HAP-1 (cell line): ENCODE data around the gene FAM177B.

Source experiments
- DNase-seq, 2 experiments: peaks; one replicate each; pipeline ENCODE4 v3.0.0-alpha.2; 2016 to 2020; ENCODE audit warnings: low spot score in 2 of 2
- H3K27me3 ChIP-seq: fragments of 250-450 bp; sonication (Bioruptor Pico); 2 replicates; pipeline ENCODE4 v1.5.1; 2020; ENCODE audit warnings: low read depth, mild to moderate bottlenecking, moderate library complexity
- H3K36me3 ChIP-seq: fragments of 250-450 bp; sonication (Bioruptor Pico); replicated peaks from 2 replicates; pipeline ENCODE4 v1.5.1; 2020; ENCODE audit warnings: mild to moderate bottlenecking
- H3K4me1 ChIP-seq: fragments of 250-450 bp; sonication (Bioruptor Pico); 2 replicates; pipeline ENCODE4 v1.5.1; 2020; ENCODE audit warnings: mild to moderate bottlenecking
- H3K4me3 ChIP-seq: fragments of 250-450 bp; sonication (Bioruptor Pico); 2 replicates; pipeline ENCODE4 v1.5.1; 2020; ENCODE audit warnings: mild to moderate bottlenecking, moderate library complexity
- H3K9me3 ChIP-seq: fragments of 250-450 bp; sonication (Bioruptor Pico); 2 replicates; pipeline ENCODE4 v1.5.1; 2020; ENCODE audit warnings: mild to moderate bottlenecking, moderate library complexity
- in situ Hi-C: fragments of 300-500 bp; cut with MboI; formaldehyde crosslinking; loops from 3 replicates; pipeline ENCODE4 v1.14.3; 2020; ENCODE audit warnings: low sequenced_read_pairs, inconsistent platforms, mixed read lengths

Gene FAM177B

DNA sequence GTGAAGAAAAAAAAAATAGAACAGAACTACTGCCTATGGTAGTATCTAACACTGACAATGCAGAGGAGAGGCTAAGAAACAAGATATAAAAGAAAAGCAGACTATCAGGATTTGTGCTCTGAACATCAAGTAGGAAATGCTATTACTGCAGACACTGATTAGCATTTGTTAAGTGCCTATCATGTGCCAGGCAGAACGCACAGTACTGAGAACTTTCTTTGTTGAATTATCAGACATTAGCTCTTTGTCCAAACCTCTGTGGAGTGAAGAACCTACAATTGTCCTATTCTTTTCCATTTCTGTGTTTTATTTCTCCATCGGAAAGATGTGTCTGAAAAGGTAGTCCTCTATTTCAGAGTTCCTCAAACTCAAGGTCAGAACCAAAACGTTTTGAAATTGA is 47.4 kb downstream of the FAM177B start:
- H3K36me3 ChIP-seq: no peaks in the 10 kb centered on the region
- no peak overlapping the region for H3K4me3 ChIP-seq
- no peaks in the 10 kb centered on the region for H3K4me1 ChIP-seq
- no peaks in the 10 kb centered on the region for H3K9me3 ChIP-seq
- DNase-seq: peak in 1 of 2 experiments; percentile 4
- in situ Hi-C loops: no loop called here
- no peaks in the 10 kb centered on the region for H3K27me3 ChIP-seq

DNA sequence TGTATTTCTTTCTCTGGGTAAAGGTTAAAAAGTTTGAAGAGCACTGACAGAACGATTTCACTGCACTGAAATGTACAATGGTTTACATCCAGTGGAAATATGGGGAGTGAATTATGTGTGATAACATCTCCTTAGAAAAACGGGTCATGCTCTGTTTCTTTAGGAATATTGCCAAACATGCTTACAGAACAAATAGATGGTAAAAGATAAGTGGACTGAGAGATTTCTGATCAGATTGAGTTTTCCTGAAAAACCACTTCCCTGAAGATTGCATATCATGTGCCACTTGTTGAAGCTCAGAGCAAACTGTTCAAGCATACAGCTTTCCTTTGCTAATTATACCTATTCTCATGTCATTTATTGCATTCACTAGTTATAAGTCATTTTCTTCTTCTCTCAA is 47.9 kb downstream of the FAM177B start:
- in situ Hi-C loops: no loop called here

DNA sequence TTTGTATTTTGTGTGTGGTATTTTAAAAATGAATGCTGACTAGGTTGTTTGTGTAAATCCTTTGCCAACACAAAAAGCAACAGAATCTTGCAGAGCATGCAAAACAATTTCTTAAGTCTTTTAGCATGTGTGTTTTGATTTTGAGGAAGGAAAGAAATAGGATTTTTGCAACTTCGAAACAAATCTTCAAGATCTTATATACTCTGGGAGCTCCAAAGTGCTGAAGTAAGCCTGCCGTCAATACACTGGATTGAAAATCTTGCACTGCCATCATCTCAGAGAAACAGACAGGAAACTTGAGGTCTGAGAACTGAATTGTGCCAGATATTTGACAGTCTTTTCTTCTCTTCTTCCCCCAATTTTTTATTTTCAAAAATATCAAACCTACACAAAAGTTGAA is 48.5 kb downstream of the FAM177B start:
- no peaks in the 10 kb centered on the region for H3K27me3 ChIP-seq
- H3K36me3 ChIP-seq: no peaks in the 10 kb centered on the region
- H3K9me3 ChIP-seq: no peaks in the 10 kb centered on the region
- H3K4me3 ChIP-seq: no peak overlapping the region
- in situ Hi-C loops: no loop called here
- H3K4me1 ChIP-seq: no peaks in the 10 kb centered on the region
- DNase-seq: no peak

More for the DNA sequence above, 47.9 kb downstream of the FAM177B start:
- no peak for DNase-seq
- H3K36me3 ChIP-seq: no peaks in the 10 kb centered on the region
- no peaks in the 10 kb centered on the region for H3K4me1 ChIP-seq
- no peaks in the 10 kb centered on the region for H3K27me3 ChIP-seq
- H3K4me3 ChIP-seq: no peak overlapping the region
- no peaks in the 10 kb centered on the region for H3K9me3 ChIP-seq

DNA sequence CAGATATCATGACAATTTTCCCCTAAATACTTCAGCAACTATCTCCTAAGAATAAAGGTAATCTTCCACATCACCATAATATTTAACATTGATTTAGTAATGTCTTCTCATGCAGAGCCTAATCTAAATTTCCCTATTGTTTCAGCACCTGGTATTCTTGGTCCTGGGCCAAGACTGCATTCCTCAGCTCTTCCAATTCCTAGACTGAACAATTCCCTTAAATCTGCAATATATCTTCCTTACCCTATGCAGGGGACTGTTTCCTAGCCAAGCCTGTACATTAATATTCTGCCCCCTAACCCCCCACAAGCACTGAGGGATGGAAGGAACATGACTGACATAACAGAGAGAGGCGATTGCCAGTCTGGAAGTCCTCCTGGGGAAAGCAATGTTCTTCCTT is 49.1 kb downstream of the FAM177B start:
- no peaks in the 10 kb centered on the region for H3K27me3 ChIP-seq
- DNase-seq: no peak
- no peak overlapping the region for H3K4me3 ChIP-seq
- H3K4me1 ChIP-seq: no peaks in the 10 kb centered on the region
- H3K36me3 ChIP-seq: no peaks in the 10 kb centered on the region
- no peaks in the 10 kb centered on the region for H3K9me3 ChIP-seq
- in situ Hi-C loops: no loop called here

DNA sequence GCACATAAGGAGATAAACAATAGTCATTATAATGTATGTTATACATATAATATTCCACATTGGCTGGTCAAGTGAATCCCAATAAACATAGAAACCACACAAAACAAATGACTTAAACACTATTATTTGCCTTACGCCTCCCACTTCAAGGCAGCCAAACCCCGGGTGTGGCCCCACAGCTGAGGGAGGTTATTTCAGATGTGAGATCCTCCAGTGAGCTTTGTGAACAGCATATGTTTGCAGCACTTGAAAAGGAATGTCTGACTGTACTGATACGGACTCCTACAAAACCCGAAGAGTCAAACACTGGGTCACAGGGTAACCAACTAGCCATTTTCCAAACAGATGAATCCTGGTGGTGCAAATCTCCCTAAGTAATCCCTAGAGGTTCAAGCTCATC is 50.7 kb downstream of the FAM177B start:
- no peak for DNase-seq
- no peaks in the 10 kb centered on the region for H3K27me3 ChIP-seq
- no peaks in the 10 kb centered on the region for H3K9me3 ChIP-seq
- no peak overlapping the region for H3K4me3 ChIP-seq
- in situ Hi-C loops: no loop called here
- H3K36me3 ChIP-seq: no peaks in the 10 kb centered on the region
- H3K4me1 ChIP-seq: no peaks in the 10 kb centered on the region

DNA sequence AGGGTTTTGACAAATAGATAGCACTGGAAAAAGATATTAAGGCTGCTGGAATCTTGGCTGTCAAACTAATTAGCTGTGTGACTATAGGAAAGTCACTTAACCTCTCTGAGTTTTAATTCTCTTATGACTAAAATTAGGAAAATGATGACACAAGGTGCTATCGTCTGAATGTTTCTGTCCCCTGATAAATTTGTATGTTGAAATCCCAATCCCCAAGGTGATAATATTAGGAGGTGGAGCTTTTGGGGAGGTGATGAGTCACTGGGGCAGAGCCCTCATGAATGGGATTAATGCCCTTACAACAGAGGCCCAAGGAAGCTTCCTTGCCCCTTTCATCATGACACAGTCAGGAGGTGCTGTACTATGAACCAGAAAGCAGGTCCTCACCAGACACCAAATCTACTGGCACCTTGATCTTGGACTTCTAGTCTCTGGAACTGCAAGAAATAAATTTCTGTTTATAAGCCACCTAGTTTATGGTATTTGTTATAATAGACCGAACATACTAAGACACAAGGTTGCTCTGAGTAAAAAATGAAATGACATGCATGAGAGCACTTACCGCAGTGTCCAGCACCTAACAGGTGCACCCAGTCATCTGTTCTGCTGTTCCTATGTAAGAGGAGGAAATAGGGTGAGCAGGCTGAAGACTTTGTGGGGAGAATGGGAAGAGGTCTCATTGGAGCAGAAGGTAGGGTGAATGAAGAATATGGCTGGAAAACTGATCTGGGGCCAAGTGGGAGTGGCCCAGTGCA is 51.6 kb downstream of the FAM177B start:
- Histone ChIP-seq H3K27me3 (no peaks in the 10 kb centered on the region), H3K36me3 (no peaks in the 10 kb centered on the region), H3K4me1 (no peaks in the 10 kb centered on the region), H3K9me3 (no peaks in the 10 kb centered on the region), H3K4me3 (no peak overlapping the region)
- in situ Hi-C loops: no loop called here
- no peak for DNase-seq

DNA sequence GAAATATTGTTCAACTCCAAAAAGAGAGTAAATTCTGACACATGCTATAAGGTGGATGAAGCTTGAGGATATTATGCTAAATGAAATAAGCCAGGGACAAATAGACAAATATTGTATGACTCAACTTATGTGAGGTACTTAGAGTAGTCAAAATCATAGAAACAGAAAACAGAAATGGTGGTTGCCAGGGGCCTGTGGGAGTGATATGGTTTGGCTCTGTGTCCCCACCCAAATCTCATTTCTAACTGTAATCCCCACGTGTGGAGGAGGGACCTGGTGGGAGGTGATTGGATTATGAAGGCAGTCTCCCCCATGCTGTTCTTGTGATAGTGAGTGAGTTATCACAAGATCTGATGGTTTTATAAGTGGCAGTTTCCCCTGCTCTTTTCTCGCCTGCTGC is 53.1 kb downstream of the FAM177B start:
- no peaks in the 10 kb centered on the region for H3K9me3 ChIP-seq
- no peaks in the 10 kb centered on the region for H3K27me3 ChIP-seq
- no peak overlapping the region for H3K4me3 ChIP-seq
- no peak for DNase-seq
- H3K4me1 ChIP-seq: no peaks in the 10 kb centered on the region
- in situ Hi-C loops: loop anchor here (5.0 to 10.0 kb wide), 2 partner anchors 302 to 885 kb away; no protein-coding TSS in a partner anchor
- H3K36me3 ChIP-seq: no peaks in the 10 kb centered on the region

DNA sequence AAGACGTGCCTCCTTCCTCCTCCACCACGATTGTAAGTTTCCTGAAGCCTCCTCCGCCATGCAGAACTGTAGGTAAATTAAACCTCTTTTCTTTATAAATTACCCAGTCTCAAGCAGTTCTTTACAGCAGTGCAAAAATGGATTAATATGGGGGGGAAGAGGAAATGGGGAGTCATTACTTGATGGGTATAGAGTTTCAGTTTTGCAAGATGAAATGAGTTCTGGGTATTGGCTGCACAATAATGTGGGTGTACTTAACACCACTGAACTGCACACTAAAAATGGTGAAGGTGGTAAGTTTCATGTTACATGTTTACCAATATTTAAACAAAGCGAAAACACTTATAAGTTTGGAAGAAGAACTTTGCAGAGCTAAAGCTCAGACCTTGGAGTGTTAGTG is 53.5 kb downstream of the FAM177B start:
- Histone ChIP-seq H3K36me3 (no peaks in the 10 kb centered on the region), H3K4me3 (no peak overlapping the region), H3K4me1 (no peaks in the 10 kb centered on the region), H3K9me3 (no peaks in the 10 kb centered on the region), H3K27me3 (no peaks in the 10 kb centered on the region)
- no peak for DNase-seq
- in situ Hi-C loops: loop anchor here (5.0 to 10.0 kb wide), 2 partner anchors 302 to 884 kb away; no protein-coding TSS in a partner anchor

DNA sequence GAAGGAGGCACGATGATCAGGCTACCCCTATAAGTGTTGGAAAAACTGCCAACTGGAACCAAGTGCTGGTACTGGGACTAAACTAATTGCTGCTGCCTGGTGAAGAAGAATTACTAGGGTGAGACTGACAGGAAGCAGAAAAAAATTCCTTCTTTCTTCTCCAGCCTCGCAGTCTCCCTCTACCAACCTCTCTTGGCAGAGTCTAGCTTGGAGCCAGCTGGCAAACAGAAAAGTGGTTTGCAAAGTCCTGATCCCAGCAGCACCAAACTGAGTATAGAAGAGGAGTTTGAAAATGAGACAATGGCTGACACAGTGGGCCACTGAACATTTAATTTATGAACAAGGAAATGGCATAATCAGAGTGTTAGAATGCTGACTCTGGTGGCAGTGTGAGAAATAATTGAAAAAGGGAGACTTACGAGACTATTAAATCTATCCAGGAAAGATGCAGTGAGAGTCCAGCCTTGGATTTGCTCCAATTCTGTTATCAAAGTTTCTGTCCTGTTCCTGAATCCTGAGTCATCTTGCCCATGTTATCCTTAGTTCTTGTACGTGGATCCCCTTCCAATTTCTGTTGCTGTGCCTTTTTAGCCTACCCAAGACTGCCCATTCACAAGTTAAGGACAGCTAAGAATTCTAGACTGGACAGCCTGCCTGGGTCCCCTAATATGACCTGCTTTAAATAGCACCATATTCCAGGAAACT is 54.2 kb downstream of the FAM177B start:
- no peaks in the 10 kb centered on the region for H3K9me3 ChIP-seq
- no peaks in the 10 kb centered on the region for H3K36me3 ChIP-seq
- DNase-seq: no peak
- H3K27me3 ChIP-seq: no peaks in the 10 kb centered on the region
- H3K4me3 ChIP-seq: no peak overlapping the region
- H3K4me1 ChIP-seq: no peaks in the 10 kb centered on the region
- in situ Hi-C loops: loop anchor here (5.0 to 10.0 kb wide), 2 partner anchors 301 to 884 kb away; no protein-coding TSS in a partner anchor

DNA sequence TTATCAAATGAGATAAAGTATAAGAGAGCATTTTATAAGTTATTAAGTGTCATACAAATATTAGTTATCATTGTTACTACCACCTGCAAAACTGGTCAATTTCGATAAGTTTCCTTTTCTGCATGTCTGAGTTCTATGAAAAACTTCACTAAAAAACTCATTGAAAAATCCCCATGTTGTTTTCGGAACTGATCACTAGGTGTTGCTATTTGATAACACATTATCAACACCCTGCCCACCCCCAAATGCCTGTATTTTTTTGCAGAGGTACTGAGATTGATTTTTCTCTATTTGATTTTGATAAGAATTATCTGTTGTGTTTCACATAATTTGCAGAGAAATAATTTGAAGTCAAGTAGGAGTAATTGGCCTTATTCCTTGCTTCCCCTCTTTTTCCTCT is 55.7 kb downstream of the FAM177B start:
- no peaks in the 10 kb centered on the region for H3K36me3 ChIP-seq
- no peak for DNase-seq
- no peak overlapping the region for H3K4me3 ChIP-seq
- H3K9me3 ChIP-seq: no peaks in the 10 kb centered on the region
- in situ Hi-C loops: loop anchor here (5.0 to 10.0 kb wide), 2 partner anchors 300 to 882 kb away; no protein-coding TSS in a partner anchor
- no peaks in the 10 kb centered on the region for H3K4me1 ChIP-seq
- H3K27me3 ChIP-seq: no peaks in the 10 kb centered on the region

DNA sequence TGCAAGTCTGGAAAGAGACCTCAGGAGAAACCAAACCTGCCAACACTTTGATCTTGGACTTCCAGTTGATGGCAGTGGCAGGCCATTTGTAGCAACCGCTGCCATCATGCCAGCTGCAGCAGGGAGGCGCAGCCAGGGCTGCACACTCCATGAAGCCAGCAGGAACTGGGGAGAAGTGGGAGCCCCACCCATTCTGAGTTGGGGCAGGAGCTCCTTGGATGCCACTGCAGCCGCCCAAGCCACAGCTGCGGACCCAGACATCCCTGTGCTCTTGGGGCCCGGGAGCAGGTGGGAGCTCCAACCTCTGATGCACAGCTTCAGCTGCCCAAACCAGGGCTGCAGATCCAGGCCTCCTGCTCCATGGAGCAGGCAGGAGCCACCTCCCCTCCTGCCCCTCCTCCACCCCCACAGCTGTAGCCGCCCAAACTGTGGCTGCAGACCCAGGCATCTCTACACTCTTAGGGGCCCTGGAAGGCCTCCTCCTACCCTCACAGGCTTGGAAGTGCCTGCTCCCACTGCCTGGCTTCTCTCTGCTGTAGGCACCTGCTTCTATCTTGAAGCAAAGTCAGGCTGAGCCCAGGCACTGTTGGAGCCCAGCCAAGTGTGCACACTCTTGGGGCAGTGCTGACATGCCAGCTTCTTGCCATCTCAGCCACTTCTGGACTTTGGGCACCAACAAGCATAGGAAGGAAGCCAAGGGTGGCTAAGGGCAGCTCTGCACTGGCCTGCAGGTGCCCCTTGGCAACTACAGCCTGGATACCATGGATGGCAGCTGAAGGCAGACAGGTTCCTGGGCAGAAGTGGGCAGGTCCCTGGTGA is 57.9 kb downstream of the FAM177B start:
- DNase-seq: no peak
- peaks cover 3% of the 10 kb centered on the region; the same call in 1 of the 2 replicates for H3K27me3 ChIP-seq
- no peak overlapping the region for H3K4me3 ChIP-seq
- no peaks in the 10 kb centered on the region for H3K4me1 ChIP-seq
- no peaks in the 10 kb centered on the region for H3K9me3 ChIP-seq
- in situ Hi-C loops: loop anchor here (5.0 to 10.0 kb wide), 2 partner anchors 297 to 880 kb away; no protein-coding TSS in a partner anchor
- H3K36me3 ChIP-seq: no peaks in the 10 kb centered on the region

DNA sequence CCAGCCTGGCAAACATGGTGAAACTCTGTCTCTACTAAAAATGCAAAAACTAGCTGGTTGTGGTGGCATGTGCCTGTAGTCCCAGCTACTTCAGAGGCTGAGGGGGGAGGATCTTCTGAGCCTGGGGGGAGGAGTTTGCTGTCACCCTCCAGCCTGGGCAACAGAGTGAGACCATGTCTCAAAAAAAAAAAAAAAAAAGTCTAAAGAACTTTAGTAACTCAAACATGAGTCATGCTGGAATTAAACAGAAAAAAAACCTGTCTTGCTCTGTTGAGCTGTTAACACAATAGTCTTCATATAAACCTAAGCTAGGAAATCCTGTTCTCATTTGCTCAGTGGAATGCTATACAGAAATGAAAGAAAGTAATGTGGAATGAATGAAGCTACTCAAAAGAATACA is 61.1 kb downstream of the FAM177B start:
- in situ Hi-C loops: loop anchor here (10.0 kb wide), 1 partner anchor 877 kb away; no protein-coding TSS in a partner anchor
- DNase-seq: no peak
- Histone ChIP-seq H3K4me1 (no peaks in the 10 kb centered on the region), H3K9me3 (no peaks in the 10 kb centered on the region), H3K36me3 (no peaks in the 10 kb centered on the region), H3K27me3 (peaks cover 10% of the 10 kb centered on the region), H3K4me3 (no peak overlapping the region)

DNA sequence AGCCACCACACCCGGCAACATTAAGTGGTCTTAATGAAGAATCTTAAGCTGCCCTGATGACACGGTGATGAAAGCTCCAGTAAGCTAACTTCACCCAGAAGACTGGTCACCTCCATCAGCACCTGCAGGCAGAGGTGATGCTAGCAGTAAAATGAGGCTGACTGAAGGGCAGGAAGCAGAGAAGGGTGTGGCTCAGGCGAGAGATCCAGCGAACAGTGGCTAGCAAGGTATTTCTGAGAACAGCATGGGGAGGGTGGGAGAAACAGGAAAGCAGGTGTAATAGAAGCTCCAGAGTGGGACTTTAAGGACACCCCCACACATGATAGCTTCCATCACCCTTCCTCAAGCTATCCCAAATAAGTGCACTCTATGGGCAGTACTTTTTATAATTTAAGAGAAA is 62.0 kb downstream of the FAM177B start:
- no peaks in the 10 kb centered on the region for H3K4me1 ChIP-seq
- in situ Hi-C loops: loop anchor here (10.0 kb wide), 1 partner anchor 876 kb away; no protein-coding TSS in a partner anchor
- peaks cover 10% of the 10 kb centered on the region for H3K27me3 ChIP-seq
- no peak overlapping the region for H3K4me3 ChIP-seq
- H3K36me3 ChIP-seq: no peaks in the 10 kb centered on the region
- no peak for DNase-seq
- no peaks in the 10 kb centered on the region for H3K9me3 ChIP-seq
